HuH-7.5 (cell line): ENCODE measurements around the gene CDH16.
"Not testable (repeated sequence)": the region's sequence is repeated elsewhere in the genome, so short reads cannot be mapped to it uniquely, and the experiment has no call there.

Experiments
- DNase-seq: peaks from one replicate; pipeline ENCODE4 v3.0.0; 2011; ENCODE audit warnings: low spot score

Gene CDH16

DNA sequence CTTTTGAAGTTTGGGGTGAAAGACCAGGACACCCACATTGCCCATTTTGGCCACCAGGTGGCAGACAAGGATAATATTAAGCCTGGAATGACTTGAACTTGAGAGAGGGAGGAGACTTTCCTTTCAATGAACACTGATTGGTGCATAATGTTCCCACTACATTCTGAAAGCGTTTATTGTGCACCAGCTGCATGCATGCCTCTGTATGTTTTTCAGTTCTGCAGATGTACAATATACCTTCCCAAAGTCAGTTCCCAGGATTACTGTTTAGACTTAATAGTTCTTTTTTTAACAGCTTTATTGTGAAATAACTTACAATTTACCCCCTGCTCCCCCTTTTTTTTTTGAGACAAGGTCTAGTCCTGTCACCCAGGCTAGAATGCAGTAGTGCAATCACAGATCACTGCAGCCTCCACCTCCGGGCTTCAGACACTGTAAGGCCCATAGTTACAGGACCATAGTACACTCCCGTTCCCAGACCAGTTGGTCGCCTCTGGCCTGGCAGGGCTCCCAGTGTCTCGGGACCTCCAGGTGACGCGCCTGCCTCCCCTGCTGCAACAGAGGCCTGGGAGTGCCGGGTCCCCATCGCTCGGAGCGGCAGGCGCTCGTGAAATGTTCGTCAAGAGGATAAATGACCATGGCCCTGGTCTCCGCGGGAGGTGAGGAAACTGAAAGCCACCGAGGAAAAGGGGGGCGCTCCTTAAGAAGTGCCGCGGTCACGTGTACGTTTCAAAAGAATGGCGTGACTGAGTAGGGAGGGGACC, 28.8 kb upstream of the CDH16 start:
- DNase-seq = peak; percentile 84

DNA sequence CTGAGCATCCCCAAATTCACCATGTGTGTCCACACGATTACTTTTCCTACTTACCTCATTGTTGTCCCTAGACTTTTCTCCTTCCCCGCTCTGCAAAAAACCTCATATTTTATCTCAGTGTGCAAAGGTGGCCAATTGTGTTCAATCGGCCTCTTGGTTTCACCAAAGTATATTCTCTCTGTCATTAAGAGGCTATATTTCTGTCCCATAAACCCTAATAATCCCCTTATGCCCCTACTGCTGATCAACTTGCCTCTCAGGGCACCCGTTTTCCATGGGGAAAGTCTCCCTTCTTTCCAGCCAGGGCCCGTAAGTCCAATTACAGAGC, 28.3 kb upstream of the CDH16 start:
- DNase-seq = no peak

DNA sequence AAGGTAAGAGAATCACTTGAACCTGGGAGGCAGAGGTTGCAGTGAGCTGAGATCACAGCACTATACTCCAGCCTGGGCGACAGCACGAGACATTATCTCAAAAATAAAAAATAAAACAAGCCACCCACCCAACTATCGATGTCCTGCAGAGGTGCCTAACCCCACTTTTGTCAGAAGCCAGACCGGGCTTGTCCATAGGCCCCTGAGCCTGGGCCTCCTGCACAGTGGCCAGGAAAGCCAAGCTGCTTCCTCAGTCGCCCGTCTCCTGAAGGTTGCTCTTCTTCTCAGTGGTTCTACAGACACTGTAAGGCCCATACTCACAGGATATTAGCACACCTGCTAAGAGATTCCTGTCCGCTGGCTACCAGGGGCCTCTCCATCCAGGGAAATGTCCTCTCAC, 27.9 kb upstream of the CDH16 start:
- DNase-seq = no peak

DNA sequence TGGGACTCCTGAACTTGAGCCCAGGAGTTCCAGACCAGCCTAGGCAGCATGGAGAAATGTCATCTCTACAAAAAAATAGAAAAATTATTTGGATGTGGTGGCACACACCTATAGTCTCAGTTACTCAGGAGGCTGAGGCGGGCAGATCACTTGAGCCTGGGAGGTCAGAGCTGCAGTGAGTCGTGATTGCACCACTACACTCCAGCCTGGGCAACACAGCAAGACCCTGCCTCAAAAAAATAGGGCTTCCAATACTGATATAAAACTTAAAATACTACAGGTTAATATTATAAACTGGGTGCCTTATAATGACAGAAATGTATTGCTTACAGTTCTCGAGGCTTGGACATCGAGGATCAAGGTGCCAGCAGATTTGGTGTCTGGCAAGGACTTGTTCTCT, 27.3 kb upstream of the CDH16 start:
- DNase-seq = no peak

DNA sequence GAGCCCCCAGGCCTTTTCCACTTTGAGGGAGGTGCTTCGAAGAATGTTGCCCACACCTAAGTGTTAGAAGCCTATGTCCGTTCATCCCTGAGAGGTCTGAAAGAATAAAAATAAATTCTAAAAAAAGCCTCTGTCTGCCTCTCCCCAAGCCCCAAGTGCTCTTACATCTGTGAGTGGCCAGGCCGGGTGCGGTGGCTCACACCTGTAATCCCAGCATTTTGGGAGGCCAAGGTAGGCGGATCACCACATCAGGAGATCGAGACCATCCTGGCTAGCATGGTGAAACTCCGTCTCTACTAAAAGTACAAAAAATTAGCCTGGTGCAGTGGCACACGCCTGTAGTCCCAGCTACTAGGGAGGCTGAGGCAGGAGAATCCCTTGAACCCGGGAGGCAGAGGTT, 26.3 kb upstream of the CDH16 start:
- not testable (repeated sequence) for DNase-seq

DNA sequence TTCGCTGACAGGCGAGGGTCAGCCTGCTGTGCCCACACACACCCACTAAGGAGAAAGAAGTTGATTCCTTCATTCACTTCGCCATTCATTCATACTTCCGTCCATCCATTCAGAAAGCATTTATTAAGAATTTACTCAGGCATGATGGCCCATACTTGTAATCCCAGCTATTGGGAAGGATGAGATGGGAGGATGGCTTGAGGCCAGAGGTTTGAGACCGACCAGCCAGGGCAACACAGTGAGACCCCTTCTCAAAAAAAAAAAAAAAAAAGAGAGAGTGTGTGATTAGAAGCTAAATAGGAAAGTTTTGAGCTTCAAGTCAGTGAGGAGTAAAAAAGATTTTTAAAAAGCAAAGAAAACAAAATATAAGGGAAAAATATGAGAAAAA, 25.4 kb upstream of the CDH16 start:
- DNase-seq = no peak

DNA sequence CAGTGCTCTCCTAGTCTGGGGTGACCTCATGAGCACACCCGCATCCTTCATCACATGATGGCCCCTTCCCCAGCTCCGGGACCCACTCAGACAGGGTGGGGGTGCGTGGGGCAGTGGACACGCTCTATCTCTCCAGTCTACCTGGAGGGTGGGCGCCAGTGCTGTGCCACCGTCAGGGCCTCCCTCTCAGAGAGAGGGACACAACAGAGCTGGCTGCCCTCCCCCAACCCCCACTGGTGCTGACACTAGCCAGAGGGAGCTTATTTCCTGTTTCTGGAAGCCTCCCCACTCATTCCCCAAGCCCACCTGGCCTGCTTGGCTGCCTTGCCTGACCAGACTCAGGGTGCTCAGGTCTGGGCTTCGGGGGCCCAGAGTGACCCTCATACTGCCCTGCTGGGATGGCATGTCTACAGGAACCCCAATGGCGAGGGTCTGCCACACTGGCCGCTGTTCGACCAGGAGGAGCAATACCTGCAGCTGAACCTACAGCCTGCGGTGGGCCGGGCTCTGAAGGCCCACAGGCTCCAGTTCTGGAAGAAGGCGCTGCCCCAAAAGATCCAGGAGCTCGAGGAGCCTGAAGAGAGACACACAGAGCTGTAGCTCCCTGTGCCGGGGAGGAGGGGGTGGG, 24.9 kb upstream of the CDH16 start:
- DNase-seq = no peak

DNA sequence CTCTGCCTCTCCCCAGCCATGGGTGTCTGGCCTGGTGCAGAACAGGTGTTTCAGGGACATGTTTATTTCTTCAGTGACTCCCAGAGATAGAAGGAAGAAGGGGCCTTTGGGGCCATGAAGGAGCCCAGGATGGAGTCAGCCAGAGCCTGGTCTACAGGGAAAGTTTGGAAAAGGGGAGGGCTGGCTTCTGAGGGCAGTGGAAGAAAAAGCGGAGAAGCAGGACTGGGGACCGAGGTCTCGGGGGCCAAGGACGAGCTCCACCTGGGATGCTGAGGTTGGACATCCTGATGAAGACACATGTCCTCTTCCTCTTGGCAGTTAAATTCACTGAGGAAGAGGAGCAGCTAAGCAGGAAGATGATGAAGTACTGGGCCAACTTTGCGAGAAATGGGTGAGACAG, 24.3 kb upstream of the CDH16 start:
- DNase-seq = no peak

DNA sequence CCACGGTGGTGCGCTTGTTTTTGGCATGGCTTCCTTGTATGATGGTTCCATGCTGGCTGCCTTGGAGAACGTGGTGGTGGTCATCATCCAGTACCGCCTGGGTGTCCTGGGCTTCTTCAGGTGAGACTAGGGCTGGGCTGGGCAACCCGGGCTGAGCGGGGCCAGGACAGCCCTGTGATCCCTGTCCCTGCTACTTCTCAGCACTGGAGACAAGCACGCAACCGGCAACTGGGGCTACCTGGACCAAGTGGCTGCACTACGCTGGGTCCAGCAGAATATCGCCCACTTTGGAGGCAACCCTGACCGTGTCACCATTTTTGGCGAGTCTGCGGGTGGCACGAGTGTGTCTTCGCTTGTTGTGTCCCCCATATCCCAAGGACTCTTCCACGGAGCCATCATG, 21.6 kb upstream of the CDH16 start:
- no peak for DNase-seq

DNA sequence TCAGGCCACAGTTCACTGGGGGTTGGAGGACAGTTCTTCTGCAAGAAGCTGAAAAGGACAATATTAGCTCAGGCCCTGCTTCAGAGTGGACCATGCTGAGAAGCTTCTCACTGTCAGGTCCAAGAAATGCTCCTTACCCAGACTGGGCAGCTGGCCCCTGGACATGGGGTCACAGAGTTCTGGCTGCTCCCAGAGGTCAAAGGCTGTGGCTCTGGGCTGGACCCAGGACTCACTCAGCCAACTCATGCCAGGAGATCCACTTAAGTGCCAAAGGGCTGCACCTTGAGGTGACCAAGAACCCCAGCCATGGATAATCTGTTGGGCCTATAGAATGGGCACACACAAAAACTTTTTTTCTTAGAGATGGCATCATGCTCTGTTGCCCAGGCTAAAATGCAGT, 20.7 kb upstream of the CDH16 start:
- no peak for DNase-seq

DNA sequence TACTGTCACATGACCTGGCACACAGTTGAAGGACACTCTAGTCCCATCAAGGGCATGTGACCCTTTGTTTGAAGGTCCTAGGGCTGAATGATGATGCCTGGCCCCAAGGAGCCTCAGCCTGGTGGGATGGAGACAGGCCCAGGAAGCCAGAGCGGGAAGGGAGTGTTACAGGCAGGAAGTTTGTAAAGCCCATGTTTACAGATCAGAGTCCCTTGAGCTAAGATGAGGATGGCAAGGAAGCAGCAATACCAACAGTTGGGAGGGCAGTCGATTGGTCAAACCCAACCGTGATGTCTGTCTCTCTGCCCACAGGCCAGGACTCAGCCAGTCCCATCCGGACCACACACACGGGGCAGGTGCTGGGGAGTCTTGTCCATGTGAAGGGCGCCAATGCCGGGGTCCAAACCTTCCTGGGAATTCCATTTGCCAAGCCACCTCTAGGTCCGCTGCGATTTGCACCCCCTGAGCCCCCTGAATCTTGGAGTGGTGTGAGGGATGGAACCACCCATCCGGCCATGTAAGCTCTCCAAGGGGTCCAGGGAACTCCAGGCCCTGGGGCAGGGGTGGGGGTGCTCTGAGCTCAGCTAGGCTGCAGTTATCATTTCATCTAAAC, 19.1 kb upstream of the CDH16 start:
- no peak for DNase-seq

DNA sequence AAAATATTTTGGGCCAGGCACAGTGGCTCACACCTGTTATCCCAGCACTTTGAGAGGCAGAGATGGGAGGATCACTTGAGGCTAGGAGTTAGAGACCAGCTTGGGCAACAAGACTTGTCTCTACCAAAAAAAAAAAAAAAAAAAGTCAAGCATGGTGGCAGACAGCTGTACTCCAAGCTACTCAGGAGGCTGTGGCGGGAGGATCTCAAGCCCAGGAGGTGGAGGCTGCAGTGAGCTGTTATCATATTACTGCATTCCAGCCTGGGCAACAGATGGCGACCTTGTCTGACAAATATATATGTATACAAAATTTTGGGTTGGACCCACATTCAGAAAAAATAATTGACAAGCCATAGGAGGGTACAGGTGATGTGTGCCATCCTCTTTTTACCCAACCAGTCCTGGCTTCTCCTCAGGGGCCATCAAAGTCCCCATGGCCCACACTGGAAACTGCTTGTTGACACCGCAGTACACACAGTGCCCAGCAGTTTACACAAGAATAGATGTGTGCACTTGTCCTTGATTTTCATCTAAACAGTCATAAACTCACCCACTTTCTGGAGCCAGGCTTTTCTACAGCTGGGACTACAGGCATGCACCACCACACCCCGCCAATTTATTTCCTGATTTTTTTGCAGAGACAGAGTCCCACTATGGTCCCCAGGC, 18.3 kb upstream of the CDH16 start:
- no peak for DNase-seq

DNA sequence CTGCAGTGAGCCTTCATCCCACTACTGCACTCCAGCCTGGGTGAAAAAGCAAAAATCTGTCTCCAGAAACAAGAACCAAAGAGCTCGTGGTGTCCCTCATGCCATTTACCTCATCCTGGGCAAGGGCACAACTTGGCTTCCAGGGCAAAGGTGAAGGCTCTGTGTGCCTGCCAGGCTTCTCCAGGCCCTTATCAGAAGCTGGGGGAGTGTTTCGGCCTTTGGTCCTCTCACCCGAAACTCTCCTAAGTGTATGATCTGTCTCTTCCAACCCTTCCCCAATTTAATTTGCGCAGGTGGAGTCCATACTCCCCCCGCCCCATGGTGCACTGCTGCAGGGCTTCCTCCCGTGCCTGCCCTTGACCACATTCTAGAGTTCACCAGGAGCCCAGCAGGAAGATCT, 17.8 kb upstream of the CDH16 start:
- DNase-seq = no peak

DNA sequence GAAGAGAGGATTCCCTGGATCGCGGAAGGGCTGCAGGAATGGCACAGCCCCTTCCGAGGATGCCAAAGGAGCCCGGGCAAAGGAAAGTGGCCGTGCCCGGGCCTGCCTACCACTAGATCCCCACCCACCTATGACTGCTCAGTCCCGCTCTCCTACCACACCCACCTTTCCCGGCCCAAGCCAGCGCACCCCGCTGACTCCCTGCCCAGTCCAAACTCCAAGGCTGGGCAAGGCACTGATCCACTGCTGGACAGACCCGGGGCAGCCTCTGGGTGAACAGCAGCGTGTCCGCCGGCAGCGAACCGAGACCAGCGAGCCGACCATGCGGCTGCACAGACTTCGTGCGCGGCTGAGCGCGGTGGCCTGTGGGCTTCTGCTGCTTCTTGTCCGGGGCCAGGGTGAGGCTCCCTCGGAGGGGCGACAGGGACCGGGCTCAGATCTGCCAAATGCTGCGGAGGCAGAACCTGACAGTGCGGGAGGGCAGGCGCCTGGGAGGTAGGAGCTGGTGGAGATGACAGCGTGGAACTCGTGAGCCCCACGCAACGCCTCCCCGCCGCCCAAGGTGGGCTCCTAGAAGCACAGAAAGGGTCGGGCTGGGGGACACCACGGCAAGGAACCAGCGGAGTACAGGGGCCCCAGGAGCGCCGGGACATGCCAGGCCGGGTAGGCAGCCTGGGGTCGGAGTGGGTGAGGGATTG, 16.8 kb upstream of the CDH16 start, which contains the start of gene CES2:
TSS of gene CES2 (plus strand) at position 203 of the 698 bp plus-strand sequence. CDS start at position 323, 120 bp downstream.
- DNase-seq = no peak

DNA sequence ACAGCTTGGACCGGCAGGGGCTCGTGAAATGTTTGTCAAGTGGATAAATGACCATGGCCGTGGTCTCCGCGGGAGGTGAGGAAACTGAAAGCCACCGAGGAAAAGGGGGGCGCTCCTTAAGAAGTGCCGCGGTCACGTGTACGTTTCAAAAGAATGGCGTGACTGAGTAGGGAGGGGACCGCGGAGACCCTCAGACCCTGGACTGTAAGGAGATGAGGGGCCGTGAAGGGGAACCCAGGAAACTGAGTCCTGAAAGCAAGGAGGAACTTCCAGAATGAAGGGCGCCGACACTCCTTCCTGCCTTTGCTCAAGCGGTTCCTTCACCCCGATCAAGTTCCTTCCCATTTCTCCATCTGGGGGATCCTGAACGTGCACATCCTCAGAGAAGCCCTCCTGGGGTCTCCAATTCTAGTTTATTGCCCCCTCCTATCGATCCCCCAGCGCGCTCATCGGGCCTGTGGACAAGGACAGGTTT, 16.2 kb upstream of the CDH16 start:
- DNase-seq = not testable (repeated sequence)

DNA sequence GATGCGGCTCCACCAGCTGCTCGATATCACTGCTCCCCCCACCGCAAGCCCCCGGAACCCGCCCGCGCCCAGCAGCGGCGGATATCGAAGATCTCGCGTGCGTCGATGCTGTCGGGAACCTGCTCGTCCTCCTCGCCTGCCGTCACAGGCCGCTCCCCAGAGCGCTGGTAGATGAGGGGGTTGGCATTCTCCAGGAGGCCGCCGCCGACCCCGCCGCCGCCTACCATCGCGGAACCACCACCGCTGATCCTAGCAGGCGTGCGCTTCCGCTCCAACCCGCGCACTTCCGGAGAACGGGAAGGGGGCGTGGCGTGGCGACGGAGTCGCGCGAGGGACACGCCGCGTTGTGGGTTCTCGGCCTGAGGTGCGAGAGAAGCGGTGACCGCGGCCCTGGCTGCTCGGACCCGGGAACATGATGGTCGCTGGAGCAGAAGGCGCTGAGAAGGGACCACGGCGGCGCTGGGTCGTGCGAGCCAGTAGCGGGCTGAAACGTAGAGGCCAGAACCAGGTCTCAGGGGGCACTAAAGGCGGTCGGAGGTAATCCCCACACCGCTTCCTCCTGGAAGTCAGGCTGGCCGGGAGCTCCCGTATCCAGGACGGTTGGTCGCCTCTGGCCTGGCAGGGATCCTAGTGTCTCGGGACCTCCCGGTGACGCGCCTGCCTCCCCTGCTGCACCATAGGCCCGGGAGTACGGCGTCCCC, 15.6 kb upstream of the CDH16 start, which contains the start of gene CIAO2B:
TSS of gene CIAO2B (minus strand) at position 265 of the 701 bp plus-strand sequence. CDS start at position 227, 38 bp downstream.
- DNase-seq = peak; percentile 85

DNA sequence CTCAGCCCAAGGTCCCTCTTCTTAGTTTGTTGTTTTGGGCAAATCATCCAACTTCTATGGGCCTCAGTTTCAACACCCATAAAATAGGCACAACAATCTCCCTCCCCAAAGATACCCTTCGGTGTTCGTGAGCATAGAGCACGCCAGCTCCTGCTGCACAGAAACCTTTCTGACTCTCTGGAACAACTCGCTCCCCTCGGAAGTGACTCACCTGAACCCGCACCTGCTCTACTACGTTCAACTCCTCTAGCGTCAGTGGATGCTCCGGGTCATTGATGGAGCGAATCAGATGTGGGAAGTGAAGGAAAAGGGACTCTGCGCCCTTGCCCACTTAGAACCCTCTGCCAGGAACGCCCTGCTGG, 15.1 kb upstream of the CDH16 start:
- DNase-seq = no peak

DNA sequence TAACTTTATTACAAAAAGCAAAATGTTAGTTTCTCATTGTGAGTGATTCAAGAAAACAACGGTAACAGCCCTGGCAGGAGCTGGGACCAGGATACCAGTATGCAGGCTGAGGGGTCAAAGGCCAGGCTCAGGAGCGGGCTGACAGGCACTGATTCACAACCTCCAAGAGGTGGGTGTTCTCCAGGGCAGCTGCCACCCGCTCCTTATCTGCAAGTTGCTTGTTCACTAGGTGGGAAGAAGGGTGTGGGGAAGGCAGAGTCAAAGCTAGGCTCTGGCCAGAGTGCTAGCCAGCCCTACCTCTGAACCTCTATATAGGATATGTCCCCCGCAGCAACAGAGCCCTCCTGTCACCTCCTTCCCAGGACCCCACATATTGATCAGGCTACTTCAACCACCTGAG, 13.4 kb upstream of the CDH16 start:
- no peak for DNase-seq

DNA sequence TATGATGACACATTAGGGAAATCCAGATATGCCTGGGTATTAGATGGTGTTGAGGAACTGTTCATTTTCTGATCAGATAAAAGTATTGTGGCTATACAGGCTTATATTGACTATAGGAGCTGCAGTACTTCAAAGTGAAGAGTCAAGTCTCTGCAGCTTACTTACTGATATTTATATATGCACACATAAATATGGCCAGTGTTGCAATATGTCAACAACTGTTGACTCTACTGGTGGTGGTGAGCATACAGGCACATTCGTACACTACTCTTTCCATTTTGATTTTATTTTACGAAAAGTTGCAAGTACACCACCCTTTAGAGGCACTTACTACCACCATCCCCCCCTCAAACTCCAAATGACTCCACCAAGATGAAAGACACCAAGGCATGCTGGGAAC, 13.0 kb upstream of the CDH16 start:
- no peak for DNase-seq

DNA sequence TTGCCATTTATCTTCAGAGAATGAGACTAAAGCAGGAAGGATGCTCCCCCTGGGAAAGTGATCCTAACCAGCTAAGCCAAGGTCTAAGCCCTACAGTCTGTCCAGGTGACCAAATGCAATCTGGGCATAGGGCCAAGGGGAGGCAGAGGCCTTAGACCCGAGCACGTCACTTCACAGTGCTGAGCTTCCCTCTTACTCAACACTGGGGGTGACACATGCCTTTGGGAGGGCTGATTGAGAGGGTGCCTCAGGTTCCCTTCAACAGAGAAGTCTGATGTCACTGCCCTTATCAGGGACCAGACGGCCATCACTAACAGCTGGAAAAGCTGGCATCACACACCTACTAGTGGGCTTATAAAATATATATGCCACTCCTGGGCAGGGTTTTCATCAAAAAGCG, 11.5 kb upstream of the CDH16 start:
- DNase-seq = no peak

DNA sequence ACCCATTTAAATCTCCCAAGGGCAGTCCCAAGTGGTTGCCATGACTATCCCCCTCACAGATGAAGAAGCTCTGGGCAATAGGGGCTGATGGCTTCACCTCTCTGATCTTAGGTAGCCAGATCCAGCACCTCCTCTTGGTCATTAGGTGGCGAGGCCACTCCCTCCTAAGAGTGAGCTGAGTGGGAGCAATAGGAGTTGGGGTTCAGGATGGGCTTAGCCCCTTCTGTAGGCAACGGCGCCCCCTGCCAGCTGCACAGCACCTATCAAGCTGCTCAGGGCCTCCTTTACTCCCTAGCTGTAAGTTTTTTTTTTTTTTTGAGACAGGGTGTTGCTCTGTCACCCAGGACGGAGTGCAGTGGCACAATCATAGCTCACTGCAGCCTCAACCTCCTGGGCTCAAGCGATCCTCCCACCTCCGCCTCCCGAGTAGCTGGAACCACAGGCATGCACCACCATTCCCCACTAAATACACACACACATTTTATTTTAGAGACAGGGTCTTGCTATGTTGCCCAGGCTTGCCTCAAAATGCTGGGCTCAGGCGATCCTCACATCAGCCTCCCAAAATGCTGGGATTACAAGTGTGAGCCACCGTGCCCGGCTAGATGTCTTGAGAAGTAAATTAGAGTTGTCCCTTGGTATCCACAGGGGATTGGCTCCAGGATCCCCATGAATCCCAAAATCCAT, 10.2 kb upstream of the CDH16 start:
- no peak for DNase-seq
